GM12891 (cell line): ENCODE measurements around the gene SHC3.
A peak's percentile ranks its signal among the peaks of the same experiment; 100 is the strongest.

Experiments
- DNase-seq: peaks from one replicate; pipeline ENCODE4 v3.0.0; 2011; ENCODE audit warnings: low spot score; ENCODE audit not compliant: insufficient read length
- FAIRE-seq: peaks from 2 replicates; lab custom pipeline; 2011; peaks lifted over from hg19 to GRCh38; lab: Jason Lieb, UNC
- PAX5 ChIP-seq: IDR thresholded peaks from 2 replicates; pipeline ENCODE4 v1.6.1; 2011; ENCODE audit warnings: low read length, moderate library complexity, mild to moderate bottlenecking; ENCODE audit not compliant: insufficient read depth, severe bottlenecking
- POLR2A ChIP-seq: IDR thresholded peaks from 2 replicates; pipeline ENCODE4 v1.6.1; 2011; ENCODE audit warnings: low read depth, low read length, control low read depth
- POLR2AphosphoS5 ChIP-seq: IDR thresholded peaks from 2 replicates; pipeline ENCODE4 v1.6.1; 2011; ENCODE audit warnings: low read depth, low read length, control low read depth
- POU2F2 ChIP-seq: IDR thresholded peaks from 2 replicates; pipeline ENCODE4 v1.6.1; 2011; ENCODE audit warnings: low read depth, mild to moderate bottlenecking, control low read depth, low read length, moderate library complexity
- SPI1 ChIP-seq: IDR thresholded peaks from 2 replicates; pipeline ENCODE4 v1.6.1; 2011; ENCODE audit warnings: low read depth, low read length, control low read depth
- TAF1 ChIP-seq: IDR thresholded peaks from 2 replicates; pipeline ENCODE4 v1.6.1; 2011; ENCODE audit warnings: low read depth, low read length, control low read depth

Gene SHC3

DNA sequence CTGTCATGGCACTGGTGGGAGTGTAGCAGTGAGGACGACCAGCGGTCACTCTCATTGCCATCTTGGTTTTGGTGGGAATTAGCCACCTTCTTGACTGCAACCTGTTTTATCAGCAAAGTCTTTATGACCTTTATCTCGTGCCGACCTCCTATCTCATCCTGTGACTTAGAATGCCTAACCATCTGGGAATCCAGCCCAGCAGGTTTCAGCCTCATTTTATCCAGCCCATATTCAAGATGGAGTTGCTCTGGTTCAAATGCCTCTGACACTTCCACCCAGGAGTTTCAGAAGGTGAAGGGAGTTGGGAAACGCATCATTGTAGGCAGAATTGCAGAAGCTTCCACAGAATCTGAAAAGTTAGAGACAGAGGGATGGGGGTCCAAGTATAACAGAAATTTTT, 35.4 kb downstream of the SHC3 start:
- no peak for DNase-seq
- no peak for FAIRE-seq
- TF ChIP-seq POU2F2 (no peak), POLR2A (no peak), TAF1 (no peak), POLR2AphosphoS5 (no peak), PAX5 (no peak), SPI1 (no peak)

DNA sequence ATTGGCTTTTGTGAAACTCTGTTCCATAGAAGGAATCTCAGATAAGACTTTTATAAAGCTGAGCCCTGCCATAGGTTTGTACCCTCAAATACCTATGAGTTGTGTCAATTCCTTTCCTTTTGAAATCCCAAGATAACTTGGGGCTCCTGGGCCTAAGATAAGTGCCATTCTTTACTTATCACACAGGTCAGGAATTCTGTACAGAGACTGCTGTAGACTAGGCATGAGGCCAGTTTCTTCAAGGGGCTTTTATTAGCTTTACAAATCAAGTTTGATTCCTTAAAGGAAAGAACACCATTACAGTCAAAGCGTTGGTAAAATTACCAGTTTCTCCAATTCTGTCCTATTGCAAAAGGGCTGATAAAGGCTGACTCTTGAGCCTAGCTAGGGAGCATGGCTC, 39.2 kb downstream of the SHC3 start:
- TF ChIP-seq POLR2AphosphoS5 = no peak
- no peak for TF ChIP-seq PAX5
- TF ChIP-seq TAF1 = no peak
- no peak for FAIRE-seq
- DNase-seq = no peak

DNA sequence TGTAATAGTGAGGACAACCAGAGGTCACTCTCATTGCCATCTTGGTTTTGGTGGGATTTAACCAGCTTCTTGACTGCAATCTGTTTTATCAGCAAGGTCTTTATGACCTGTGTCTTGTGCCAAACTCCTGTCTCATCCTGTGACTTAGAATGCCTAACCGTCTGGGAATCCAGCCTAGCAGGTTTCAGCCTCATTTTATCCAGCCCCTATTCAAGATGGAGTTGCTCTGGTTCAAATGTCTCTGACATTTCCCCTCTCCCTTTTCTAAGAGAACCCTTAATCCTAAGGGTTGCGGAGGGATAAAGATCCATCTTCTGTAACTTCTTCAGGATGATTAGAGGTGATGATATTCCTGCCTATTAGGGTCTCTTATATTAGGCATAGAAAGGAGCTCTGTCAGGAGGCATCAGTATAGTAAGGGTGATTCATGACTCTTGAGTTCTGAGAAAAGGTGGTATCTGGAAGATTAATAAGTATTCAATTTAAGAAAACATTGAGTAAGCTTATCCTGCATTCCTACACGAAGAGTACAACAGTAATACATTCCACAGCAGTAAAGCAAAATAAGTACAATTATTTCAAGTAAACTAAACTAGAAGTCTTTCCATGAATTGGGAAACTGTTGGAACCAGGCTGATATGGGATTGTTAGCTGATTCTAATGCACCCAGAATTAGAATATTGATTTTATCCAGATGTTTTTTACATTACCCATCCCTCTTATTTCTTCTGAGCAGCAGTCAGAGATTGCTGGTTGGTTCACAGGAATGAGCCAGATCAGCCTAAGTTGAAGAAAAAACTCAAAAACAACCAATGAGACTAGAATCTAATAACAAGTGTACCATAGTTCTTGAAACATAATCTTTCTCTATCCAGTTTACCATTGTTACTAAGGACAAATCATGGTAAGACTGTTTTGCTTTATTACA, 39.9 kb downstream of the SHC3 start:
- FAIRE-seq = no peak

DNA sequence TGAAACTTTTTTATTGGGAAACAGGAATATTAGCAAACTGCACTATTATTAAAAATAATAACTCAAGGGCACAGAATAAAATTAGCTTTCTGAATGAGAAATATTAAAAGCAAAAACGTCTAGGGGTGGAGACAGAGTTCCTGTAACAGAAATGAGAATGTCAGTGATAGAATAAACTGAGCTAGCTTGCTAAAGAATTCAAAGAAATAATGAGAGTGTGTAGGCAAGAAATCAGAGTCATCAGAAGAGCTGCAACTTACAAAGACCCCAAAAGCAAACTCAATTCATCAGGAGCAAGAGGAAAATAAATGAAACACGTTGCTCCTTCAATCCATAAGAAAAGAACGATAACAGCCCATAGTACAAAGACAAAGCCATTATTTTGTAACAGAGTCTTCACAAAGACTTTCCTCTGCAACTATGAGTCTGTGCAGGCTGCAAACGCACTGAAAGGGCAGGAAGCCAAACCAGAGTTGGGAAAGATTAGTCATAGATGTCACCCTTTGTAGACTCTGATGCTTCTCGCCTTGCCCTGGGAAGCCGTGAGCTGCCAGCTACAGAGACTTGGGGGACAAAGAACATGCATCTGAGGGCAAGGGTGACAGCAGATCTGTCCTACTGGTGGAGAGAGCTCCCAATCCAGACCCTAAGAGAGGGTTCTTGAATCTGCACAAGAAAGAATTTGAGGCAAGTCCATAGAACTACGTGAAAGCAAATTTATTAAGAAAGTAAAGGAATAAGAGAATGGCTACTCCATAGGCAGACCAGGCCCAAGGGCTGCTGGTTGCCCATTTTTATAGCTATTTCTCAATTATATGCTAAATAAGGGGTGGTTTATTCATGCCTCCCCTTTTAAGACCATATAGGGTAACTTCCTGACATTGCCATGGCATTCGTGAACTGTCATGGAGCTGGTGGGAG, 40.8 kb downstream of the SHC3 start:
- no peak for TF ChIP-seq TAF1
- TF ChIP-seq POLR2A = no peak
- no peak for TF ChIP-seq POLR2AphosphoS5
- TF ChIP-seq SPI1 = no peak
- TF ChIP-seq POU2F2 = no peak
- TF ChIP-seq PAX5 = no peak
- DNase-seq (no peak), FAIRE-seq (no peak)

More for the DNA sequence above, 39.9 kb downstream of the SHC3 start:
- DNase-seq = no peak
- TF ChIP-seq POLR2AphosphoS5 (no peak), POU2F2 (no peak), PAX5 (no peak), SPI1 (no peak), TAF1 (no peak), POLR2A (no peak)

DNA sequence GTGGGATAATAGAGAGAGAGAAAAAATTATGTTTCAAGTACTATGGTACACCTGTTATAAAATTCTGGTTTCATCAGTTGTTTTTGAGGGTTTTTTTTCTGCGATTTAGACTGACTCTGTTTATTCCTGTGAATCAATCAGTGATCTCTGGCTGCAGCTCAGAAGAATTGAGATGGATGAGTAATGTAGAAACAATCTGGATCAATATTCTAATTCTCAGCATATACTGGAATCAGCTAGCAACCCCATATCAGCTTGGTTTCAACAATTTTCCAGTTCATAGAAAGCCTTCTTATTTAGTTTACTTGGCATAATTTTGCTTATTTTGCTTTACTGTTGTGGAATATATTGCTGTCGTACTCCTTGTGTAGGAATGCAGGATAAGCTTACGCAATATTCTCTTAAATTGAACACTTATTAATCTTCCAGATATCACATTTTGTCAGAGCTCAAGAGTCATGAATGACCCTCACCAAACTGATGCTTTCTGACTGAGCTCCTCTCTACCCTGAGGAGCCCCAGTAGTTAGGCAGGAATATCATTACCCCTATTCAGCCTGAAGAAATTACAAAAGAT, 42.9 kb downstream of the SHC3 start:
- TF ChIP-seq TAF1 (no peak), POU2F2 (no peak), POLR2A (no peak), POLR2AphosphoS5 (no peak), PAX5 (no peak), SPI1 (no peak)
- FAIRE-seq (no peak), DNase-seq (no peak)

DNA sequence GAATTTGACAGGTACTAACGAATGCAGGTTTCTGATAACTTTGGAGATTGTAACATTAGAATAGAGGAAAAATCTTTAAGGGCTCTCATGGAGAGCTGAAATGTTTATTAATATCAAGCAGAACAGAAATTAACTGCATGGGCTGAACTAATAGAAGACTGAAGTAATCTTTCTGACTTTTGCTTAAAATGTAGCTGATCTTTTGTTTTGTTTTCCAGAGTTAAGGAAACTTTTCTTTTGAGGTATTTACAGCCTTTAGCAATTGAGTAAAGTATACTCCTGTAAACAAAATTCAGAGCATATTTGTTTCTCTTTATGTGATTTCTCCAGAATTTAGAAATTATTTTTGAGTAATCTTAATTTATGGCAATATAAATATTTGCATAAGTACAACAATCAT, 43.9 kb downstream of the SHC3 start:
- FAIRE-seq = no peak
- DNase-seq = no peak
- no peak for TF ChIP-seq PAX5
- TF ChIP-seq POU2F2 = no peak
- no peak for TF ChIP-seq POLR2AphosphoS5
- no peak for TF ChIP-seq TAF1
- TF ChIP-seq POLR2A = no peak
- no peak for TF ChIP-seq SPI1

DNA sequence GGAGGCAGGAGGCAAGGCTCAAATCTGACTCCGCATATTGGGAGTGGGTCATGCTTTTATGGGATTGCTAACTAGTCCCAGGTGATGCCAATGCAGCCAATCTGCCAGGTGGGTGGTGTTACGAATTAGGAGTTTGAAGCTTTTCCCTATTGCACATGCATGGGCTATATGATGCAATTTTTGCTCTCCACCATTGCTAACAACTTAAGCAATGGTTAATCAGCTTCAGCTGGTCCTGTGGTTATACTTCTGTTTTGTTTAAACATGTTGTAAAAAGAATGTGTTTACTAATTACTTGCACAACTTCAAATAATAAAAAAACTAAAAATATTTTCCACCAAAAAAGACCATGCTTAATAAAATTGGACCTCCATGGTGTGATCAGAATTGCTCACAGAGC, 55.7 kb downstream of the SHC3 start:
- DNase-seq (no peak), FAIRE-seq (no peak)
- no peak for TF ChIP-seq TAF1
- TF ChIP-seq SPI1 = no peak
- no peak for TF ChIP-seq POLR2A
- TF ChIP-seq POU2F2 = no peak
- TF ChIP-seq PAX5 = no peak

DNA sequence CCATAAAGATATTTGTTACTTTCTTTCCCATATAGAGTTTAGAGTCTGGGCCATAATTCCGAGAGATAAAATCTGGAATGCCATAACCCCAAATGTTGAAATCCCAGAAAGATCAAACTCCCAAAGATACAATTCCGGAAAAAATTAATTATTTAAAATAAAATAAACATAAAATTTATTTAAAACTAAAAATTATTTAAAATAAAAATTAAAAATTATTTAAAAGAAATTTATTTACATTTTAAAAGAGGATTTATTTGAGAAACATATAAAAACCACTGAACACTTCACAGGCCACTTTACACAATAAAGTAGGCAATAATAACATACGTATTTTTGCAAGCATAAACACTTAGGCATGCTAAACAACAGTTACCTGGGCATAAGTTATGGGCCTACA, 57.9 kb downstream of the SHC3 start:
- no peak for FAIRE-seq
- TF ChIP-seq POLR2A = no peak
- no peak for TF ChIP-seq TAF1
- no peak for TF ChIP-seq SPI1
- TF ChIP-seq POU2F2 = no peak
- no peak for TF ChIP-seq PAX5
- TF ChIP-seq POLR2AphosphoS5 = no peak

DNA sequence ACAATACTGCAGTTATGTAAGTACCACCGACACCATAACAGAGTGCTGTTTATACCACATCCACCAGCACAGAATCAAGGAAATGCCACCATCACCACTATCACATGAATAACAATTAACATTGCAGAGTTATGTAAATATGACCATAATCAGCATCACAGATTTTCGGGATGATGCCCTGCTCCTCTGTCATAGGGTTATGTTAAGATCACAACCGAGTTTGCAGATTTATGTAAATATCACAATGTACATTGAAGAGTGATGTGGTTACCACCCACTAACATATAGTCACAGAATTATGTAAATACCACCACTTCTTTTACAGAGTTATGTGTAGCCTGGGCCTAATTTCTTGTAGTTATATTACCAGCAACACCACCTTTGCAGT, 61.8 kb downstream of the SHC3 start:
- FAIRE-seq (no peak), DNase-seq (no peak)
- no peak for TF ChIP-seq POU2F2

More for the DNA sequence above, 57.9 kb downstream of the SHC3 start:
- no peak for DNase-seq

DNA sequence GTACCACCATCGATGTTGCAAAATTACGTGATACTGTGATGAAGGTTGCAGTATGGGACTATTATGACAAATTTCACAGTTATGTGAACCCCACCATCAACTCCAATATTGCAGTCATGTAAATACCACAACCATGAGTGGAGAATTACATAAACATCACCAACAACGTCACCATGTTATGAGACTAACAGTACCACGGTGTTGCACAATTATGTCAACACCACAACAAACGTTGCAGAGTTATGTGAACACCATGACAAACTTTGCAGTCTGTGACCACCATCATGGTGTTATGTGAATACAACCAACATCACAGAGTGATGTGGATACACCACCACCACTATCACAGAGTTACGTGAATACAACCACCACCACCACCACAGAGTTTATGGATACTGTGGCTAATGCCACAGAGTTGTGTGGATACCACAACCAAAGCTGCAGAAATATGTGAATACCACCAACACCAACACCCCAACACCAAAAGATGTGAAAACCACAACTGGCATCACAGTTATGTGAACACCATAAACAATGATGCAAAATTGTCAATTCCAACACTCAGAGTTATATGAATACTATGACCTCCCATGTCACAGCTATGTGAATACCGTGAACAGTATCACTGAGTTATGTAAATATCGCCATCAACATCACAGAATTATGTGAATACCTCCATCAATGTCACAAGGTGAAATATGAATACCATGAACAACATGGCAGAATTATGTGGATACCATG, 62.4 kb downstream of the SHC3 start:
- DNase-seq = no peak
- FAIRE-seq = peak; percentile 41
- TF ChIP-seq POU2F2 (no peak), SPI1 (no peak), POLR2A (no peak), TAF1 (no peak), PAX5 (no peak)
